HG03097 (cell line): Measurements from ENCODE around the gene SNX7.

Experiments used
- ATAC-seq: cut with Tn5 transposase; IDR thresholded peaks from one replicate; pipeline ENCODE4 v1.9.1; 2021; ENCODE audit not compliant: unreplicated experiment, low FRiP score

Gene SNX7

GRCh38 chr1:98693385-98693784 lies 31.9 kb downstream of the SNX7 start:
- ATAC-seq, result no peak

- ATAC-seq, result no peak
These were observed 34.6 kb downstream of the SNX7 start for GRCh38 chr1:98696077-98696476.

GRCh38 chr1:98697781-98698180 lies 36.3 kb downstream of the SNX7 start:
- no peak for ATAC-seq

- no peak for ATAC-seq
These were observed 37.1 kb downstream of the SNX7 start for GRCh38 chr1:98698625-98699024.

GRCh38 chr1:98700228-98700627 lies 38.7 kb downstream of the SNX7 start:
- ATAC-seq, result no peak

- no peak for ATAC-seq
These were observed 41.5 kb downstream of the SNX7 start for GRCh38 chr1:98702976-98703375.

GRCh38 chr1:98704474-98704873 lies 43.0 kb downstream of the SNX7 start:
- no peak for ATAC-seq

GRCh38 chr1:98704971-98705370 lies 43.5 kb downstream of the SNX7 start:
- ATAC-seq, result no peak

- ATAC-seq, result no peak
These were observed 44.1 kb downstream of the SNX7 start for GRCh38 chr1:98705591-98705990.

- no peak for ATAC-seq
These were observed 44.8 kb downstream of the SNX7 start for GRCh38 chr1:98706173-98706843.

GRCh38 chr1:98707556-98707955 lies 46.0 kb downstream of the SNX7 start:
- no peak for ATAC-seq

GRCh38 chr1:98709906-98710305 lies 48.4 kb downstream of the SNX7 start:
- no peak for ATAC-seq

- no peak for ATAC-seq
These were observed 62.1 kb downstream of the SNX7 start for GRCh38 chr1:98723574-98723973.

GRCh38 chr1:98732985-98733781 lies 71.7 kb downstream of the SNX7 start:
- peak; percentile 76 for ATAC-seq

- no peak for ATAC-seq
These were observed 72.2 kb downstream of the SNX7 start for GRCh38 chr1:98733782-98734112.

- ATAC-seq, result no peak
These were observed 74.2 kb downstream of the SNX7 start for GRCh38 chr1:98735756-98736155.

- ATAC-seq, result no peak
These were observed 76.3 kb downstream of the SNX7 start for GRCh38 chr1:98737835-98738234.

- no peak for ATAC-seq
These were observed 78.2 kb downstream of the SNX7 start for GRCh38 chr1:98739762-98740161.

- no peak for ATAC-seq
These were observed 79.6 kb downstream of the SNX7 start for GRCh38 chr1:98741164-98741563.

- ATAC-seq, result no peak
These were observed 87.7 kb downstream of the SNX7 start for GRCh38 chr1:98749152-98749756.

- ATAC-seq, result no peak
These were observed 92.7 kb downstream of the SNX7 start for GRCh38 chr1:98754176-98754575.
